Prostate gland (tissue), 2 donors: Measurements from ENCODE around the gene RUBCN.

Experiments used
- POLR2A ChIP-seq: fragments of 450-650 bp; IDR thresholded peaks from one replicate; pipeline ENCODE4 v1.6.1; 2016; ENCODE audit warnings: antibody characterized with exemption, mild to moderate bottlenecking
- TF ChIP-seq, protein P1 (sequence below), 4 experiments: fragments of 200-600 bp in 2 of 4; fragments of 450-650 bp in 2 of 4; sonication (generic) in 2 of 4; IDR thresholded peaks; 1 replicate in 3 of 4; 2 replicates in 1 of 4; pipeline ENCODE4 v1.5.1; 2016 to 2019; ENCODE audit warnings: antibody characterized with exemption in 4 of 4, mild to moderate bottlenecking in 2 of 4, moderate library complexity in 2 of 4

- TF ChIP-seq, protein P1, sequence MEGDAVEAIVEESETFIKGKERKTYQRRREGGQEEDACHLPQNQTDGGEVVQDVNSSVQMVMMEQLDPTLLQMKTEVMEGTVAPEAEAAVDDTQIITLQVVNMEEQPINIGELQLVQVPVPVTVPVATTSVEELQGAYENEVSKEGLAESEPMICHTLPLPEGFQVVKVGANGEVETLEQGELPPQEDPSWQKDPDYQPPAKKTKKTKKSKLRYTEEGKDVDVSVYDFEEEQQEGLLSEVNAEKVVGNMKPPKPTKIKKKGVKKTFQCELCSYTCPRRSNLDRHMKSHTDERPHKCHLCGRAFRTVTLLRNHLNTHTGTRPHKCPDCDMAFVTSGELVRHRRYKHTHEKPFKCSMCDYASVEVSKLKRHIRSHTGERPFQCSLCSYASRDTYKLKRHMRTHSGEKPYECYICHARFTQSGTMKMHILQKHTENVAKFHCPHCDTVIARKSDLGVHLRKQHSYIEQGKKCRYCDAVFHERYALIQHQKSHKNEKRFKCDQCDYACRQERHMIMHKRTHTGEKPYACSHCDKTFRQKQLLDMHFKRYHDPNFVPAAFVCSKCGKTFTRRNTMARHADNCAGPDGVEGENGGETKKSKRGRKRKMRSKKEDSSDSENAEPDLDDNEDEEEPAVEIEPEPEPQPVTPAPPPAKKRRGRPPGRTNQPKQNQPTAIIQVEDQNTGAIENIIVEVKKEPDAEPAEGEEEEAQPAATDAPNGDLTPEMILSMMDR (IDR thresholded peaks at IDR 0.05), result no peak
- no peak for TF ChIP-seq POLR2A
Measured at GRCh38 chr3:197670361-197670760, 66.3 kb downstream of the RUBCN start.
